HL-60 (cell line): ENCODE data around the gene WNT7A.

Experiments
- DNase-seq, 2 experiments: peaks; one replicate each; pipeline ENCODE4 v3.0.0-alpha.2; 2010 to 2020; ENCODE audit warnings: low read depth in 1 of 2, low spot score in 1 of 2
- H3K27ac ChIP-seq: fragments of 250-450 bp; sonication (Bioruptor Pico); replicated peaks from 2 replicates; pipeline ENCODE4 v1.5.1; 2020; ENCODE audit warnings: mild to moderate bottlenecking, moderate library complexity
- H3K27me3 ChIP-seq: fragments of 250-450 bp; sonication (Bioruptor Pico); 2 replicates; pipeline ENCODE4 v1.5.1; 2021; ENCODE audit warnings: mild to moderate bottlenecking, moderate library complexity; ENCODE audit not compliant: insufficient read depth, poor library complexity, severe bottlenecking
- H3K4me3 ChIP-seq: replicated peaks from 2 replicates; pipeline ENCODE4 v1.5.1; 2011; ENCODE audit warnings: mild to moderate bottlenecking, control low read depth, low read length; ENCODE audit not compliant: insufficient read depth
- CTCF ChIP-seq: IDR thresholded peaks from one replicate; pipeline ENCODE4 v1.5.1; 2011; ENCODE audit warnings: low read length, control low read depth, inconsistent platforms; ENCODE audit not compliant: insufficient read depth
- GABPA ChIP-seq: IDR thresholded peaks from 2 replicates; pipeline ENCODE4 v1.6.1; 2012; ENCODE audit warnings: low read depth
- POLR2AphosphoS5 ChIP-seq: IDR thresholded peaks from 2 replicates; pipeline ENCODE4 v1.6.1; 2012; ENCODE audit warnings: low read depth
- REST ChIP-seq: IDR thresholded peaks from 2 replicates; pipeline ENCODE4 v1.6.1; 2012; ENCODE audit warnings: low read depth; ENCODE audit not compliant: insufficient replicate concordance
- SPI1 ChIP-seq: IDR thresholded peaks from 2 replicates; pipeline ENCODE4 v1.6.1; 2012; ENCODE audit warnings: low read depth, mild to moderate bottlenecking, borderline replicate concordance

The WNT7A gene

GRCh38 chr3:13902648-13903238, 22.9 kb upstream of the WNT7A start:
- TF ChIP-seq CTCF = no peak
- TF ChIP-seq SPI1 = no peak
- no peak for TF ChIP-seq POLR2AphosphoS5
- no peak for TF ChIP-seq GABPA
- TF ChIP-seq REST = no peak
- DNase-seq = no peak
- Histone ChIP-seq H3K4me3 (no peak overlapping the region), H3K27me3 (no peaks in the 10 kb centered on the region), H3K27ac (no peak overlapping the region)

- TF ChIP-seq CTCF = no peak
- Histone ChIP-seq H3K4me3 (no peak overlapping the region), H3K27ac (no peak overlapping the region), H3K27me3 (no peaks in the 10 kb centered on the region)
- no peak for DNase-seq
These were observed 22.2 kb upstream of the WNT7A start for GRCh38 chr3:13901935-13902584.

GRCh38 chr3:13898346-13898745, 18.5 kb upstream of the WNT7A start:
- no peak overlapping the region for H3K27ac ChIP-seq
- TF ChIP-seq POLR2AphosphoS5 (no peak), CTCF (no peak)
- peaks cover 22% of the 10 kb centered on the region for H3K27me3 ChIP-seq
- no peak for DNase-seq
- no peak overlapping the region for H3K4me3 ChIP-seq

- DNase-seq = peak; percentile 4 to 54
- peaks cover 22% of the 10 kb centered on the region for H3K27me3 ChIP-seq
- no peak overlapping the region for H3K27ac ChIP-seq
- H3K4me3 ChIP-seq = no peak overlapping the region
- TF ChIP-seq CTCF (peak; percentile 21), GABPA (no peak)
These were observed 16.7 kb upstream of the WNT7A start for GRCh38 chr3:13896473-13897154.
